OCI-LY3 (cell line): ENCODE measurements around the gene SLC45A2.

Experiments used
- EZH2phosphoT487 ChIP-seq: fragments of 200-600 bp; shearing (Covaris generic); IDR thresholded peaks from 2 replicates; pipeline ENCODE4 v1.6.1; 2018; ENCODE audit warnings: antibody characterized with exemption, mixed run types, low read depth
- TF ChIP-seq, protein P1 (sequence below): fragments of 200-600, 300-600 bp; sonication (generic); IDR thresholded peaks from 2 replicates; pipeline ENCODE4 v1.5.1; 2014; ENCODE audit warnings: antibody characterized with exemption, low read length, low read depth

DNA sequence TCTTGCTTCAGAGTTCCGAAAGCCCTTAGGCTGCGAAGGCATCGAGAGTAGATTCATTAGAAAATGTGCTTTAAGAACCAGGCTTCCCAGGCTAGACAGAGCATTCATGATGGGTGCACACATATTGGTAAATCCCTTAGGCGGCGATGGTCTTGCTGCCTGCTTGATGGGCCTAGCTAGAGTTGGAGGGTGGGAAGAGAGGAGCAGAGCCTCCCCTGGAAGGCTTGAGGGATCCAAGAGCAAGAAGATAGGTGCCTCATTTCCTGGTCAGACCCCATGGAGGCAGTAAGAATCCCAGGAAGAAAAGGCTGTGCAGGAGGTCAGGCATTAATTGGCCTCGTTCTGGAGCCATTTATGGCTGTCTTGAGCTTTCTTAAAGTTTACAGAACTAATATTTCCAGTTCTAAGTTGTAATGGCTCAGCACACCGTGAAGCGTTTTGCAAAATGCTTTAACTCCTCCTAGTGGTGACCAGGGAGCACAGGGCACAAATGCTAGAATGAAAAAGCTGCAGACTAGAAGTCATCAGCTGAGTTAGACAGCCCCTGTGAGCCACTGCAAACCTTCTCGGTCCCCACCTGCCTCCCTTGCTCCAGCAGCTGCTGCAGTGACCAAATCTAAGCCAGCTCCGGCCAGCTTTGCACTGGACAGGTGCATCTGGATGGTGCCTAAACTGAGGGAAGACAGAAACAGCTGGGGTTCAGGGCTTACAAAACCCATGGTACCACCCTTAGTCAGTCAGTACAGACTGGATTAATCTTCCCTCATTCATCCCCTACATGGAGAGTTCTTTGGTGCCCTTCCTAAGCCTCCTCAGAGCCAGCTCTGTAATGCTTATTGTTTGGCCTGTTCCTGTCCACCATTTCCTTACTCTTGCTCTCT is 14.7 kb downstream of the SLC45A2 start:
- TF ChIP-seq, protein P1, sequence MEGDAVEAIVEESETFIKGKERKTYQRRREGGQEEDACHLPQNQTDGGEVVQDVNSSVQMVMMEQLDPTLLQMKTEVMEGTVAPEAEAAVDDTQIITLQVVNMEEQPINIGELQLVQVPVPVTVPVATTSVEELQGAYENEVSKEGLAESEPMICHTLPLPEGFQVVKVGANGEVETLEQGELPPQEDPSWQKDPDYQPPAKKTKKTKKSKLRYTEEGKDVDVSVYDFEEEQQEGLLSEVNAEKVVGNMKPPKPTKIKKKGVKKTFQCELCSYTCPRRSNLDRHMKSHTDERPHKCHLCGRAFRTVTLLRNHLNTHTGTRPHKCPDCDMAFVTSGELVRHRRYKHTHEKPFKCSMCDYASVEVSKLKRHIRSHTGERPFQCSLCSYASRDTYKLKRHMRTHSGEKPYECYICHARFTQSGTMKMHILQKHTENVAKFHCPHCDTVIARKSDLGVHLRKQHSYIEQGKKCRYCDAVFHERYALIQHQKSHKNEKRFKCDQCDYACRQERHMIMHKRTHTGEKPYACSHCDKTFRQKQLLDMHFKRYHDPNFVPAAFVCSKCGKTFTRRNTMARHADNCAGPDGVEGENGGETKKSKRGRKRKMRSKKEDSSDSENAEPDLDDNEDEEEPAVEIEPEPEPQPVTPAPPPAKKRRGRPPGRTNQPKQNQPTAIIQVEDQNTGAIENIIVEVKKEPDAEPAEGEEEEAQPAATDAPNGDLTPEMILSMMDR = peak; percentile 81
- no peak for TF ChIP-seq EZH2phosphoT487
